ENCODE measurements around the gene SEMA5A.

SEMA5A gene

DNA sequence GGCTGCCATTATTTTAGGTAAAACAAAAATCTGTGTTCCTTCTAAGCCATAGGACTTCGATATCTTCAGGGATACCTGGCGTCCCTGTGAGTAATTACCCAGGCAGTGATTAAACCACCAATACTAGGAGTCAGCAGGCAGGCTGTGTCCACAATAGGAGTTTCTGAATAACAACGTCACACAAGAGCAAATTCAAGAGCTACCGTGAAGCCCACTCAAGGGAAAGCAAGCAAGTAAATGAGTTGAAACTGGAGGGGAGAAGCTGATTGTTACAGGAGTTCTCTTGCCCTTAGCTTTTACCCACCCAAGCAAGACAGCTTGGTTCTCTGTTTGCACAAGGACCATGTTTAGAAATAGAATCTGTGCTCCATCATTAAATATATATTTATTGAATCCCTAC, 50.8 kb downstream of the SEMA5A start:
- DNase-seq (ENCODE audit: low read depth in 1 of 2, low spot score in 1 of 2), result no peak
- no peak overlapping the region for H3K4me3 ChIP-seq (replicated peaks; ENCODE audit: insufficient read depth, low read length)
- no peaks in the 10 kb centered on the region for H3K27me3 ChIP-seq (ENCODE audit: insufficient read depth, poor library complexity, severe bottlenecking)
- H3K27ac ChIP-seq (replicated peaks), result no peak overlapping the region
- TF ChIP-seq, protein P1, sequence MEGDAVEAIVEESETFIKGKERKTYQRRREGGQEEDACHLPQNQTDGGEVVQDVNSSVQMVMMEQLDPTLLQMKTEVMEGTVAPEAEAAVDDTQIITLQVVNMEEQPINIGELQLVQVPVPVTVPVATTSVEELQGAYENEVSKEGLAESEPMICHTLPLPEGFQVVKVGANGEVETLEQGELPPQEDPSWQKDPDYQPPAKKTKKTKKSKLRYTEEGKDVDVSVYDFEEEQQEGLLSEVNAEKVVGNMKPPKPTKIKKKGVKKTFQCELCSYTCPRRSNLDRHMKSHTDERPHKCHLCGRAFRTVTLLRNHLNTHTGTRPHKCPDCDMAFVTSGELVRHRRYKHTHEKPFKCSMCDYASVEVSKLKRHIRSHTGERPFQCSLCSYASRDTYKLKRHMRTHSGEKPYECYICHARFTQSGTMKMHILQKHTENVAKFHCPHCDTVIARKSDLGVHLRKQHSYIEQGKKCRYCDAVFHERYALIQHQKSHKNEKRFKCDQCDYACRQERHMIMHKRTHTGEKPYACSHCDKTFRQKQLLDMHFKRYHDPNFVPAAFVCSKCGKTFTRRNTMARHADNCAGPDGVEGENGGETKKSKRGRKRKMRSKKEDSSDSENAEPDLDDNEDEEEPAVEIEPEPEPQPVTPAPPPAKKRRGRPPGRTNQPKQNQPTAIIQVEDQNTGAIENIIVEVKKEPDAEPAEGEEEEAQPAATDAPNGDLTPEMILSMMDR (IDR thresholded peaks at IDR 0.05; ENCODE audit: insufficient read depth, low read length), result no peak
- TF ChIP-seq POLR2AphosphoS5 (IDR thresholded peaks at IDR 0.05; ENCODE audit: low read depth) (no peak), GABPA (IDR thresholded peaks at IDR 0.05; ENCODE audit: low read depth) (no peak), SPI1 (IDR thresholded peaks at IDR 0.05; ENCODE audit: borderline replicate concordance, low read depth) (no peak)
- TF ChIP-seq, protein P2, sequence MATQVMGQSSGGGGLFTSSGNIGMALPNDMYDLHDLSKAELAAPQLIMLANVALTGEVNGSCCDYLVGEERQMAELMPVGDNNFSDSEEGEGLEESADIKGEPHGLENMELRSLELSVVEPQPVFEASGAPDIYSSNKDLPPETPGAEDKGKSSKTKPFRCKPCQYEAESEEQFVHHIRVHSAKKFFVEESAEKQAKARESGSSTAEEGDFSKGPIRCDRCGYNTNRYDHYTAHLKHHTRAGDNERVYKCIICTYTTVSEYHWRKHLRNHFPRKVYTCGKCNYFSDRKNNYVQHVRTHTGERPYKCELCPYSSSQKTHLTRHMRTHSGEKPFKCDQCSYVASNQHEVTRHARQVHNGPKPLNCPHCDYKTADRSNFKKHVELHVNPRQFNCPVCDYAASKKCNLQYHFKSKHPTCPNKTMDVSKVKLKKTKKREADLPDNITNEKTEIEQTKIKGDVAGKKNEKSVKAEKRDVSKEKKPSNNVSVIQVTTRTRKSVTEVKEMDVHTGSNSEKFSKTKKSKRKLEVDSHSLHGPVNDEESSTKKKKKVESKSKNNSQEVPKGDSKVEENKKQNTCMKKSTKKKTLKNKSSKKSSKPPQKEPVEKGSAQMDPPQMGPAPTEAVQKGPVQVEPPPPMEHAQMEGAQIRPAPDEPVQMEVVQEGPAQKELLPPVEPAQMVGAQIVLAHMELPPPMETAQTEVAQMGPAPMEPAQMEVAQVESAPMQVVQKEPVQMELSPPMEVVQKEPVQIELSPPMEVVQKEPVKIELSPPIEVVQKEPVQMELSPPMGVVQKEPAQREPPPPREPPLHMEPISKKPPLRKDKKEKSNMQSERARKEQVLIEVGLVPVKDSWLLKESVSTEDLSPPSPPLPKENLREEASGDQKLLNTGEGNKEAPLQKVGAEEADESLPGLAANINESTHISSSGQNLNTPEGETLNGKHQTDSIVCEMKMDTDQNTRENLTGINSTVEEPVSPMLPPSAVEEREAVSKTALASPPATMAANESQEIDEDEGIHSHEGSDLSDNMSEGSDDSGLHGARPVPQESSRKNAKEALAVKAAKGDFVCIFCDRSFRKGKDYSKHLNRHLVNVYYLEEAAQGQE (IDR thresholded peaks at IDR 0.05; ENCODE audit: insufficient replicate concordance, low read depth), result no peak

DNA sequence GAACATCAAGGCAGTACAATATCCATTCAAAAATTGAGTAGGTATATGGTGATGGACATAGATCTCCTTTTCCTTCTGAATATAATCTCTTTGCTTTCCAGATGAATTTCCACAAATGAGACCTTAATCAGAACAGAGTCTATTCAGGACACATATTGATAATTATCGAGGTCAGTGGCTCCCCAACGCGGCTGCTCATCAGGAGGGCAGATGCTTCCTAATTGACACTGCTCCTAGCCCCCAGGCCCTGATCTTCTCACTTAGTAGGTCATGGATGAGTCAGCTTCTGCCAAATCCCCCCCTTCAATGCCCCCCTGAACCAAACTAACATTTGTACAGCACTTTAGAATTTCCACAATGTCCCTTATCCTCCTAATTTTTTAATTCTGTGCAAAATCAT, 51.6 kb downstream of the SEMA5A start:
- no peak overlapping the region for H3K27ac ChIP-seq (replicated peaks)
- TF ChIP-seq, protein P2 (IDR thresholded peaks at IDR 0.05; ENCODE audit: insufficient replicate concordance, low read depth), result no peak
- no peak for TF ChIP-seq POLR2AphosphoS5 (IDR thresholded peaks at IDR 0.05; ENCODE audit: low read depth)
- TF ChIP-seq, protein P1 (IDR thresholded peaks at IDR 0.05; ENCODE audit: insufficient read depth, low read length), result no peak
- TF ChIP-seq SPI1 (IDR thresholded peaks at IDR 0.05; ENCODE audit: borderline replicate concordance, low read depth), result no peak
- TF ChIP-seq GABPA (IDR thresholded peaks at IDR 0.05; ENCODE audit: low read depth), result no peak
- no peak for DNase-seq (ENCODE audit: low read depth in 1 of 2, low spot score in 1 of 2)

DNA sequence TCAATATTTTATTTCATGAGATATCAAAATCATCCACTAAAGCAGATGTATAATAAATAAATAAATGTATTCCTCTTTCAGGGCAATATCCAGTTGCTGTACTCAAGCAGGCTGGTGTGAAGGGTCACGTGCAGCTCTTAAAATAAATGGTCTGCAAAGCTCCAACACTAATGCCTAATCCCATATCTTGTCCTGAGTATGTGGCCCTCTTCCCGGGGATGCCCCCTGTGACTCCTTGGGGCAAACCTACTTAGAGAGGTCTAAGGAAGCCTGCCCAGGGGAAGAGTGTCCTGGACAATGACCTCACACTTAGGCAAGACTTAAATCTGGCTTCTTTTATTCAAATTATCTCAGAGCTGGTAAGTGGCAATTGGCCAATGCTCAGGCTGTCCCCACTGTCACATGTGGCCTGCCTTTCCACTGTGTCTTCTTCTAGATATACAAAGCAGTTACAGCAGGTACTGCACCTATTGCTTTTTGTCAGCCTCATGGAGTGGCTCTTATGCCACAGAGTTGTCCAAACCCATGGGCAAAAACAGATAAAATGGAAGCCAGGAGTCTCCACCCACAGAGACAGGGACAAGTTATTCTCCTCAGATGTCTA, 55.3 kb downstream of the SEMA5A start:
- Histone ChIP-seq H3K4me3 (replicated peaks; ENCODE audit: insufficient read depth, low read length) (no peak overlapping the region), H3K27ac (replicated peaks) (no peak overlapping the region), H3K27me3 (ENCODE audit: insufficient read depth, poor library complexity, severe bottlenecking) (no peaks in the 10 kb centered on the region)
- TF ChIP-seq, protein P2 (IDR thresholded peaks at IDR 0.05; ENCODE audit: insufficient replicate concordance, low read depth), result no peak
- TF ChIP-seq POLR2AphosphoS5 (IDR thresholded peaks at IDR 0.05; ENCODE audit: low read depth), result no peak
- no peak for DNase-seq (ENCODE audit: low read depth in 1 of 2, low spot score in 1 of 2)

More for the DNA sequence above, 51.6 kb downstream of the SEMA5A start:
- H3K4me3 ChIP-seq (replicated peaks; ENCODE audit: insufficient read depth, low read length), result no peak overlapping the region
- H3K27me3 ChIP-seq (ENCODE audit: insufficient read depth, poor library complexity, severe bottlenecking), result no peaks in the 10 kb centered on the region
